NCI-H1092 treated with DMSO at 0.1 percent for 48 hours (cell line): ENCODE results near the gene CDC42BPB.

Experiments
- DNase-seq: peaks from one replicate; lab custom pipeline; 2025; lab: John Stamatoyannopoulos, UW

Gene CDC42BPB

GRCh38 chr14:103073367-103073875 is 16.1 kb upstream of the CDC42BPB start:
- no peak for DNase-seq

GRCh38 chr14:103072595-103073366 is 15.4 kb upstream of the CDC42BPB start:
- DNase-seq = no peak

GRCh38 chr14:103071544-103072251 is 14.3 kb upstream of the CDC42BPB start:
- no peak for DNase-seq

GRCh38 chr14:103070971-103071542 is 13.7 kb upstream of the CDC42BPB start:
- DNase-seq = no peak

- no peak for DNase-seq
Measured at GRCh38 chr14:103070263-103070885, 13.0 kb upstream of the CDC42BPB start.

- DNase-seq = no peak
Measured at GRCh38 chr14:103068351-103069073, 11.2 kb upstream of the CDC42BPB start.

- DNase-seq = no peak
Measured at GRCh38 chr14:103067231-103067954, 10.0 kb upstream of the CDC42BPB start.

- DNase-seq = no peak
Measured at GRCh38 chr14:103066399-103066798, 9.1 kb upstream of the CDC42BPB start.

GRCh38 chr14:103065861-103066260 is 8.5 kb upstream of the CDC42BPB start:
- DNase-seq = no peak

- no peak for DNase-seq
Measured at GRCh38 chr14:103064978-103065377, 7.6 kb upstream of the CDC42BPB start.

- DNase-seq = no peak
Measured at GRCh38 chr14:103064436-103064835, 7.1 kb upstream of the CDC42BPB start.

GRCh38 chr14:103061482-103061976 is 4.2 kb upstream of the CDC42BPB start:
- DNase-seq = no peak

- no peak for DNase-seq
Measured at GRCh38 chr14:103059556-103059955, 2.2 kb upstream of the CDC42BPB start.

- DNase-seq = no peak
Measured at GRCh38 chr14:103058164-103059055, 1.1 kb upstream of the CDC42BPB start.

GRCh38 chr14:103057028-103057371 is 349 bp downstream of the CDC42BPB start:
- DNase-seq = no peak

GRCh38 chr14:103056322-103057027 is 874 bp downstream of the CDC42BPB start:
- peak; percentile 10 for DNase-seq

- no peak for DNase-seq
Measured at GRCh38 chr14:103055695-103056094, 1.7 kb downstream of the CDC42BPB start.

GRCh38 chr14:103052407-103052806 is 4.9 kb downstream of the CDC42BPB start:
- DNase-seq = no peak

- DNase-seq = no peak
Measured at GRCh38 chr14:103050935-103051334, 6.4 kb downstream of the CDC42BPB start.
